Gastroesophageal sphincter (tissue), 4 donors: Measurements from ENCODE around the gene MGST3. TPM values are rescaled to one million over a fixed set of nuclear protein-coding genes. Genes with fewer than 3 reads are reported as not detected.

ENCODE experiments used
- ATAC-seq: fragments of 150-250 bp; one replicate; pipeline ENCODE4 v1.9.1; 2016; ENCODE audit warnings: mild to moderate bottlenecking, moderate library complexity
- H3K27ac ChIP-seq, 4 donors: fragments of 200-600 bp; sonication (generic) in 3 of 4; 1 replicate in 3 of 4; 2 replicates in 1 of 4; pipeline ENCODE4 v1.5.1; 2016 to 2019
- H3K27me3 ChIP-seq: fragments of 200-600 bp; sonication (generic); one replicate; pipeline ENCODE4 v1.5.1; 2019
- H3K36me3 ChIP-seq, 2 donors: fragments of 200-600 bp; sonication (generic); one replicate each; pipeline ENCODE4 v1.5.1; 2019; ENCODE audit warnings: control low read depth in 1 of 2
- H3K4me1 ChIP-seq, 3 donors: fragments of 200-600 bp; sonication (generic); 1 replicate in 2 of 3; 2 replicates in 1 of 3; pipeline ENCODE4 v1.5.1; 2016 to 2019; ENCODE audit warnings: control low read depth in 2 of 3
- H3K4me3 ChIP-seq, 2 donors: fragments of 200-600 bp; sonication (generic); one replicate each; pipeline ENCODE4 v1.5.1; 2019; ENCODE audit warnings: mild to moderate bottlenecking in 1 of 2, moderate library complexity in 1 of 2
- H3K9me3 ChIP-seq, 3 donors: fragments of 200-600 bp; sonication (generic); one replicate each; pipeline ENCODE4 v1.5.1; 2017 to 2019; ENCODE audit warnings: control low read depth in 2 of 3
- CTCF ChIP-seq, 4 experiments: fragments of 200-600 bp in 2 of 4; fragments of 450-650 bp in 2 of 4; sonication (generic) in 1 of 4; IDR thresholded peaks; one replicate each; pipeline ENCODE4 v1.5.1; 2017 to 2019; ENCODE audit warnings: antibody characterized with exemption in 4 of 4, mild to moderate bottlenecking in 2 of 4, moderate library complexity in 2 of 4
- EP300 ChIP-seq: sonication (generic); formaldehyde crosslinking; IDR thresholded peaks from one replicate; pipeline ENCODE4 v1.6.1; 2017; ENCODE audit warnings: antibody characterized with exemption, mild to moderate bottlenecking
- POLR2A ChIP-seq, 2 donors: fragments of 450-650 bp; IDR thresholded peaks; one replicate each; pipeline ENCODE4 v1.6.1; 2017; ENCODE audit warnings: antibody characterized with exemption in 2 of 2, mild to moderate bottlenecking in 2 of 2, moderate library complexity in 1 of 2
- POLR2AphosphoS5 ChIP-seq: sonication (generic); formaldehyde crosslinking; IDR thresholded peaks from one replicate; pipeline ENCODE4 v1.6.1; 2017; ENCODE audit warnings: antibody characterized with exemption
- WGBS, 2 donors: methylation state at CpG; one replicate each; pipeline ENCODE4 v1.1.5; 2018; ENCODE audit warnings: low coverage in 1 of 2; 5-methylcytosine and 5-hydroxymethylcytosine counted together
- total RNA-seq, 4 donors: library from RNA; depleted of rRNA; stranded (reverse); fragments of >200 nt; gene quantifications; one replicate each; pipeline ENCODE4 v1.1.0, GENCODE V29; 2016

Gene MGST3
- total RNA-seq, 4 donors from 2014 or later, result 190 to 236 (median 230) TPM

- Histone ChIP-seq H3K4me1 (no peaks in the 10 kb centered on the region), H3K36me3 (no peaks in the 10 kb centered on the region), H3K27ac (no peak overlapping the region), H3K27me3 (peaks cover 8% of the 10 kb centered on the region), H3K9me3 (peaks cover 0 to 6% (median 0%) of the 10 kb centered on the region in 3 donors), H3K4me3 (no peak overlapping the region)
- no peak for ATAC-seq
- TF ChIP-seq POLR2A (IDR thresholded peaks at IDR 0.05) (no peak), POLR2AphosphoS5 (no peak), EP300 (no peak), CTCF (IDR thresholded peaks at IDR 0.05) (no peak)
- WGBS, 2 donors, result 70 to 85% methylated on average over 3 to 8 of the region's 8 CpGs
These were observed 14.0 kb upstream of the MGST3 start for GRCh38 chr1:165616987-165617546.

- Histone ChIP-seq H3K27me3 (peaks cover 7% of the 10 kb centered on the region), H3K4me1 (no peaks in the 10 kb centered on the region), H3K27ac (no peak overlapping the region), H3K4me3 (no peak overlapping the region), H3K9me3 (no peaks in the 10 kb centered on the region), H3K36me3 (no peaks in the 10 kb centered on the region)
- ATAC-seq, result no peak
- TF ChIP-seq POLR2A (IDR thresholded peaks at IDR 0.05), result no peak
- TF ChIP-seq CTCF (IDR thresholded peaks at IDR 0.05), result no peak
- no peak for TF ChIP-seq POLR2AphosphoS5
- TF ChIP-seq EP300, result no peak
- WGBS, 2 donors, result 27 to 58% methylated on average over 1 of the region's 1 CpG
These were observed 11.3 kb upstream of the MGST3 start for GRCh38 chr1:165619647-165620151.

GRCh38 chr1:165623624-165624023 lies 7.4 kb upstream of the MGST3 start:
- Histone ChIP-seq H3K4me1 (no peaks in the 10 kb centered on the region), H3K27me3 (peaks cover 7% of the 10 kb centered on the region), H3K9me3 (no peaks in the 10 kb centered on the region), H3K4me3 (no peak overlapping the region), H3K36me3 (no peaks in the 10 kb centered on the region), H3K27ac (no peak overlapping the region)
- ATAC-seq, result no peak
- no peak for TF ChIP-seq POLR2A (IDR thresholded peaks at IDR 0.05)
- no peak for TF ChIP-seq POLR2AphosphoS5
- no peak for TF ChIP-seq EP300
- no peak for TF ChIP-seq CTCF (IDR thresholded peaks at IDR 0.05)

- no peak overlapping the region for H3K27ac ChIP-seq
- peaks cover 7% of the 10 kb centered on the region for H3K27me3 ChIP-seq
- no peaks in the 10 kb centered on the region for H3K4me1 ChIP-seq
- H3K4me3 ChIP-seq, result no peak overlapping the region
- no peak for TF ChIP-seq EP300
- no peak for TF ChIP-seq POLR2A (IDR thresholded peaks at IDR 0.05)
- TF ChIP-seq POLR2AphosphoS5, result no peak
- TF ChIP-seq CTCF (IDR thresholded peaks at IDR 0.05), result no peak
- H3K9me3 ChIP-seq, result no peaks in the 10 kb centered on the region
- WGBS, 2 donors, result 80 to 96% methylated on average over 3 to 4 of the region's 4 CpGs
- no peak for ATAC-seq
- H3K36me3 ChIP-seq, result no peaks in the 10 kb centered on the region
These were observed 6.6 kb upstream of the MGST3 start for GRCh38 chr1:165624441-165624840.

GRCh38 chr1:165628147-165628822 lies 2.7 kb upstream of the MGST3 start:
- no peak overlapping the region for H3K27ac ChIP-seq
- no peaks in the 10 kb centered on the region for H3K36me3 ChIP-seq
- H3K9me3 ChIP-seq, result no peaks in the 10 kb centered on the region
- no peaks in the 10 kb centered on the region for H3K27me3 ChIP-seq
- no peak overlapping the region for H3K4me3 ChIP-seq
- no peak for TF ChIP-seq EP300
- TF ChIP-seq POLR2AphosphoS5, result no peak
- no peak for TF ChIP-seq POLR2A (IDR thresholded peaks at IDR 0.05)
- TF ChIP-seq CTCF (IDR thresholded peaks at IDR 0.05), result no peak
- WGBS, 2 donors, result 72 to 81% methylated on average over 6 of the region's 6 CpGs
- peaks cover 4 to 22% (median 10%) of the 10 kb centered on the region in 3 donors for H3K4me1 ChIP-seq
- no peak for ATAC-seq
